Smooth muscle cell (in vitro differentiated cells): ENCODE measurements around the gene SDC4. TPM values are rescaled to one million over a fixed set of nuclear protein-coding genes. Genes with fewer than 3 reads are reported as not detected.

Experiments
- DNase-seq: peaks from one replicate; lab custom pipeline; 2025; ENCODE audit not compliant: unreplicated experiment; lab: John Stamatoyannopoulos, UW
- H2AFZ ChIP-seq: fragments of 200-600 bp; sonication (generic); 2 replicates; pipeline ENCODE4 v1.6.0; 2016; ENCODE audit warnings: antibody characterized with exemption, low read depth, mild to moderate bottlenecking
- H3F3A ChIP-seq: fragments of 200-600 bp; sonication (generic); 2 replicates; pipeline ENCODE4 v1.6.0; 2017; ENCODE audit warnings: antibody characterized with exemption, low read depth
- H3K27ac ChIP-seq: fragments of 200-600 bp; sonication (generic); 2 replicates; pipeline ENCODE4 v1.5.1; 2016; ENCODE audit warnings: low read depth, mild to moderate bottlenecking
- H3K27me3 ChIP-seq: fragments of 200-600 bp; sonication (generic); 2 replicates; pipeline ENCODE4 v1.6.1; 2016; ENCODE audit warnings: low read depth, mild to moderate bottlenecking
- H3K36me3 ChIP-seq: fragments of 200-600 bp; sonication (generic); 2 replicates; pipeline ENCODE4 v1.5.1; 2016; ENCODE audit warnings: low read depth
- H3K4me1 ChIP-seq: fragments of 200-600 bp; sonication (generic); 2 replicates; pipeline ENCODE4 v1.5.1; 2016; ENCODE audit warnings: low read depth
- H3K4me2 ChIP-seq: fragments of 200-600 bp; sonication (generic); 2 replicates; pipeline ENCODE4 v1.6.0; 2016; ENCODE audit warnings: mild to moderate bottlenecking
- H3K4me3 ChIP-seq: fragments of 200-600 bp; sonication (generic); 2 replicates; pipeline ENCODE4 v1.5.1; 2016; ENCODE audit warnings: mild to moderate bottlenecking
- H3K79me2 ChIP-seq: fragments of 200-600 bp; sonication (generic); 2 replicates; pipeline ENCODE4 v1.6.0; 2016; ENCODE audit warnings: low read depth, mild to moderate bottlenecking
- H3K9ac ChIP-seq: fragments of 200-600 bp; sonication (generic); 2 replicates; pipeline ENCODE4 v1.6.0; 2016; ENCODE audit warnings: low read depth
- H3K9me3 ChIP-seq: fragments of 200-600 bp; sonication (generic); replicated peaks from 2 replicates; pipeline ENCODE4 v1.5.1; 2016; ENCODE audit warnings: low read depth
- H4K20me1 ChIP-seq: fragments of 200-600 bp; sonication (generic); 2 replicates; pipeline ENCODE4 v1.6.0; 2016; ENCODE audit warnings: low read depth
- CTCF ChIP-seq: fragments of 200-600 bp; sonication (generic); IDR thresholded peaks from 2 replicates; pipeline ENCODE4 v1.5.1; 2017; ENCODE audit warnings: borderline replicate concordance, mild to moderate bottlenecking, antibody characterized with exemption; ENCODE audit not compliant: insufficient read depth, poor library complexity, severe bottlenecking
- WGBS: methylation state at CpG from one replicate; pipeline ENCODE4 v1.1.7; 2016; ENCODE audit warnings: low lambda C conversion rate; 5-methylcytosine and 5-hydroxymethylcytosine counted together
- polyA plus RNA-seq: library from polyadenylated mRNA; unstranded; fragments of >200 nt; fragmentation: Nextera tagmentation; extraction: Ambion mirVana; gene quantifications from 2 replicates; pipeline ENCODE4 v1.2.1, GENCODE V29; 2016
- total RNA-seq: library from RNA; depleted of rRNA; stranded (reverse); fragments of >200 nt; gene quantifications from 2 replicates; pipeline ENCODE4 v1.2.3, GENCODE V29; 2014

SDC4 gene
- total and polyA plus RNA-seq, 2 experiments from 2014 or later, result 45.0 to 70.7 TPM

DNA sequence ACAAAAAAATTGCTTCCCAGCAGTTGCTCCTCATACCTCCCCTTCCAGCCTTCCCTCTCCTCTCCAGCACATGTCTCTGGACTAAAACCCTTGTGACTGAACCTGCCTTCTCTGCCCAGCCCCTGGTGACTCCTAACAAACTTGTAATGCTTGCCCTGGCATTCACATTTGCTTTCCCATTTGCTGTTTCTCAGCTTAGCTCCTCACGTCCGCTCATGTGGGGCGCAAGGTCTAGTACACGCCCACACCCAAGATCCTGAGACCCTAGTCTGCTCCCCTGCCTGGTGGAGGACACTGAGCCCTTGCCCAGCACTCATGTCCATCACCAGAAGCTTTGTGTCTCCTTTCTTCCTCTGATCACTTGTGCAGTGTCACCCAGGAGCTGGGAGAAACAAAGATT, 59.8 kb downstream of the SDC4 start:
- no peaks in the 10 kb centered on the region for H3K79me2 ChIP-seq
- DNase-seq, result no peak
- H3K9ac ChIP-seq, result no peak overlapping the region
- no peak overlapping the region for H3K4me2 ChIP-seq
- H2AFZ ChIP-seq, result no peak overlapping the region
- TF ChIP-seq CTCF, result no peak
- peaks cover 3% of the 10 kb centered on the region for H3F3A ChIP-seq
- H4K20me1 ChIP-seq, result no peaks in the 10 kb centered on the region
- no peaks in the 10 kb centered on the region for H3K9me3 ChIP-seq
- peaks cover 2% of the 10 kb centered on the region for H3K27me3 ChIP-seq
- H3K4me1 ChIP-seq, result no peaks in the 10 kb centered on the region
- no peaks in the 10 kb centered on the region for H3K36me3 ChIP-seq
- 89% methylated on average over 4 of the region's 4 CpGs for WGBS
- H3K27ac ChIP-seq, result no peak overlapping the region
- H3K4me3 ChIP-seq, result no peak overlapping the region

GRCh38 chr20:45283551-45284057, 64.6 kb downstream of the SDC4 start:
- Histone ChIP-seq H3F3A (no peaks in the 10 kb centered on the region), H3K36me3 (no peaks in the 10 kb centered on the region), H3K27ac (no peak overlapping the region), H3K9me3 (no peaks in the 10 kb centered on the region), H3K27me3 (peaks cover 2% of the 10 kb centered on the region), H3K79me2 (no peaks in the 10 kb centered on the region), H3K9ac (no peak overlapping the region), H4K20me1 (no peaks in the 10 kb centered on the region), H3K4me1 (no peaks in the 10 kb centered on the region), H3K4me2 (no peak overlapping the region), H2AFZ (no peak overlapping the region), H3K4me3 (no peak overlapping the region)
- WGBS, result 78% methylated on average over 4 of the region's 4 CpGs
- no peak for DNase-seq
- no peak for TF ChIP-seq CTCF

DNA sequence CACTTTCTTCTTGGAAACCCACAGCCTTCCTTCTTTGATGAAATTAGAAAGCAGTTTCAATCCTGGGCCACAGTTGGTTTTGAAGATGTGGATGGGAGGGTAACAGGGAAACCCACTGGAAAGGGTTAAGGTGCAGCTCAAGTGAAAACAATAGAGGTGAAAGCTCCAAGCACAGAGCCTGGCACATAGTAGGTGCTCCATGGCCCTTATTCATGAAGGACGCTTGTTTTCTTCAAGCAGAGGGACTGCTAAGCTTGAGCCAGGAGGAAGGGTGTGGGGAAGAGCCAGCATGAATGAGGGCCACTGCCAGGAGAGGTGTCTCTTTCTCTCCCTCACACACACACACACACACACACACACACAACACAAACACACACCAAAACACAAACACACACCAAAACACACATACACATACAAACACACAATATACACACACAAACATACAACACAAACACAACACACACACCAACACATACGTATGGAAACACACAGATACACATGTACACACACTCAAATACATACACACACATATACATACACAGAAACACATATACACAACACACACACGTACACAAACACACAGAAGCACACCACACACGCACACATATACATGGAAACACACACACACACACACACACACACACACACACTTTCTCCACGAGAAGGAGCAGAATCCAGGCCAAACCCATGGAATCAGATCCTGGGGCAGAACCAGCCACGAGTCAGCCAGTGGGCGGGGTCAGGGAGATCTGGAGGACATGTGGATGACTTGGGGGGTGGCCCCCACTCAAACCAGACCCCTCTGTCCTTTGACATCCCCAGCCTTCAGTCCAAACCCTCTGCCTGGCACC, 65.3 kb downstream of the SDC4 start:
- H3F3A ChIP-seq, result no peaks in the 10 kb centered on the region
- TF ChIP-seq CTCF, result no peak
- H3K4me2 ChIP-seq, result no peak overlapping the region
- WGBS, result 70% methylated on average over 7 of the region's 7 CpGs
- H3K4me1 ChIP-seq, result no peaks in the 10 kb centered on the region
- no peak overlapping the region for H3K27ac ChIP-seq
- no peaks in the 10 kb centered on the region for H3K9me3 ChIP-seq
- no peak overlapping the region for H3K9ac ChIP-seq
- no peak overlapping the region for H2AFZ ChIP-seq
- peaks cover 2% of the 10 kb centered on the region for H3K27me3 ChIP-seq
- no peak for DNase-seq
- H3K79me2 ChIP-seq, result no peaks in the 10 kb centered on the region
- no peak overlapping the region for H3K4me3 ChIP-seq
- H4K20me1 ChIP-seq, result no peaks in the 10 kb centered on the region
- no peaks in the 10 kb centered on the region for H3K36me3 ChIP-seq
